GM23338 (cell line): ENCODE results near the gene ACAD11. TPM values are rescaled to one million over a fixed set of nuclear protein-coding genes. Genes with fewer than 3 reads are reported as not detected.

Experiments
- ATAC-seq: fragments of 200-7000 bp; cut with Tn5 transposase; 3 replicates; pipeline ENCODE4 v1.9.1; 2020
- DNase-seq: peaks from one replicate; pipeline ENCODE4 v3.0.0-alpha.2; 2015; ENCODE audit warnings: low spot score
- H2AFZ ChIP-seq: fragments of 200-600 bp; sonication (generic); 2 replicates; pipeline ENCODE4 v1.8.0; 2016; ENCODE audit warnings: antibody characterized with exemption, mild to moderate bottlenecking, moderate library complexity
- H3F3A ChIP-seq: fragments of 200-600 bp; sonication (generic); replicated peaks from 2 replicates; pipeline ENCODE4 v1.8.0; 2017; ENCODE audit warnings: antibody characterized with exemption, mixed run types, low read depth
- H3K27ac ChIP-seq: fragments of 200-600 bp; sonication (generic); 2 replicates; pipeline ENCODE4 v1.6.1; 2016; ENCODE audit warnings: low read depth
- H3K27me3 ChIP-seq: fragments of 200-600 bp; sonication (generic); 2 replicates; pipeline ENCODE4 v1.8.0; 2016; ENCODE audit warnings: mild to moderate bottlenecking, mixed run types, moderate library complexity; ENCODE audit not compliant: insufficient read depth
- H3K36me3 ChIP-seq: fragments of 200-600 bp; sonication (generic); 2 replicates; pipeline ENCODE4 v1.8.0; 2016; ENCODE audit warnings: mild to moderate bottlenecking; ENCODE audit not compliant: insufficient read depth
- H3K4me1 ChIP-seq: fragments of 200-600 bp; sonication (generic); 2 replicates; pipeline ENCODE4 v1.8.0; 2016; ENCODE audit warnings: mild to moderate bottlenecking, moderate library complexity; ENCODE audit not compliant: insufficient read depth
- H3K4me2 ChIP-seq: fragments of 200-600 bp; sonication (generic); 2 replicates; pipeline ENCODE4 v1.7.1; 2017; ENCODE audit warnings: mixed run types
- H3K4me3 ChIP-seq: fragments of 200-600 bp; sonication (generic); 2 replicates; pipeline ENCODE4 v1.6.1; 2016; ENCODE audit warnings: mixed run types
- H3K79me2 ChIP-seq: fragments of 200-600 bp; sonication (generic); replicated peaks from 2 replicates; pipeline ENCODE4 v1.8.0; 2017; ENCODE audit warnings: mild to moderate bottlenecking; ENCODE audit not compliant: insufficient read depth
- H3K9me2 ChIP-seq: fragments of 200-600 bp; sonication (generic); 2 replicates; pipeline ENCODE4 v1.8.0; 2017; ENCODE audit not compliant: insufficient read depth
- H4K20me1 ChIP-seq: fragments of 200-600 bp; sonication (generic); replicated peaks from 2 replicates; pipeline ENCODE4 v1.8.0; 2017; ENCODE audit warnings: mild to moderate bottlenecking; ENCODE audit not compliant: insufficient read depth
- H3K27ac Mint-ChIP-seq: 2 replicates; pipeline ENCODE4 v1.8.0; 2020; ENCODE audit warnings: inconsistent platforms, mild to moderate bottlenecking, moderate library complexity, mixed read lengths
- H3K27me3 Mint-ChIP-seq: 3 replicates; pipeline ENCODE4 v1.8.0; 2022; ENCODE audit warnings: low read depth, mild to moderate bottlenecking, moderate library complexity, mixed read lengths, inconsistent platforms; ENCODE audit not compliant: insufficient read depth, poor library complexity
- H3K36me3 Mint-ChIP-seq: 3 replicates; pipeline ENCODE4 v1.8.0; 2021; ENCODE audit warnings: low read depth, mild to moderate bottlenecking, inconsistent platforms, moderate library complexity, mixed read lengths
- H3K4me1 Mint-ChIP-seq: 3 replicates; pipeline ENCODE4 v1.8.0; 2020; ENCODE audit warnings: mild to moderate bottlenecking, inconsistent platforms, mixed read lengths
- H3K4me3 Mint-ChIP-seq: 3 replicates; pipeline ENCODE4 v1.8.0; 2021; ENCODE audit warnings: moderate library complexity, mild to moderate bottlenecking, inconsistent platforms, mixed read lengths
- H3K9me3 Mint-ChIP-seq: 3 replicates; pipeline ENCODE4 v1.8.0; 2020; ENCODE audit warnings: moderate library complexity, mild to moderate bottlenecking, inconsistent platforms, mixed read lengths
- EZH2 ChIP-seq: fragments of 200-600 bp; sonication (generic); IDR thresholded peaks from one replicate; pipeline ENCODE4 v1.8.0; 2017; ENCODE audit warnings: antibody characterized with exemption, mild to moderate bottlenecking, low read depth; ENCODE audit not compliant: unreplicated experiment
- REST ChIP-seq: IDR thresholded peaks from one replicate; pipeline ENCODE4 v1.6.1; 2018; ENCODE audit warnings: antibody characterized with exemption; ENCODE audit not compliant: unreplicated experiment
- ZNF462 ChIP-seq: fragments of 250-450 bp; sonication (Bioruptor Pico); IDR thresholded peaks from 2 replicates; pipeline ENCODE4 v1.5.0; 2020; ENCODE audit warnings: mild to moderate bottlenecking, moderate library complexity
- polyA plus RNA-seq: library from polyadenylated mRNA; unstranded; fragments of >200 nt; fragmentation: Nextera tagmentation; extraction: Ambion mirVana; gene quantifications from 2 replicates; pipeline ENCODE4 v1.2.1, GENCODE V29; 2016
- total RNA-seq: library from RNA; depleted of rRNA; stranded (reverse); fragments of >200 nt; shearing (Covaris generic); gene quantifications from 2 replicates; pipeline ENCODE4 v1.2.3, GENCODE V29; 2014

ACAD11 gene
- total and polyA plus RNA-seq, 2 experiments from 2014 or later, result 11.4 to 17.1 TPM

GRCh38 chr3:132543011-132543739, 116.4 kb downstream of the ACAD11 start (continued):
- TF ChIP-seq ZNF462 (CRISPR knock-in tag) (no peak), REST (no peak), EZH2 (no peak)

- no peaks in the 10 kb centered on the region for H3K4me1 ChIP-seq
- H3K27ac ChIP-seq, result no peak overlapping the region
- H3K27ac Mint-ChIP-seq, result no peak overlapping the region
- H3K4me3 Mint-ChIP-seq, result no peak overlapping the region
- peaks cover 13% of the 10 kb centered on the region; the same call in 2 of the 3 replicates for H3K36me3 Mint-ChIP-seq
- H3K27me3 ChIP-seq, result no peaks in the 10 kb centered on the region
- no peak overlapping the region for H2AFZ ChIP-seq
- H3F3A ChIP-seq, result no peaks in the 10 kb centered on the region
- DNase-seq (no peak), ATAC-seq (no peak)
- no peaks in the 10 kb centered on the region for H3K36me3 ChIP-seq
- no peak overlapping the region for H3K4me2 ChIP-seq
- no peaks in the 10 kb centered on the region for H3K79me2 ChIP-seq
- no peaks in the 10 kb centered on the region for H3K9me2 ChIP-seq
- no peaks in the 10 kb centered on the region for H3K9me3 Mint-ChIP-seq
- H3K4me1 Mint-ChIP-seq, result 0 out of 3 replicates have a peak, but pooled peaks cover 2% of the 10 kb centered on the region
- H3K27me3 Mint-ChIP-seq, result no peaks in the 10 kb centered on the region
- H4K20me1 ChIP-seq, result no peaks in the 10 kb centered on the region
- H3K4me3 ChIP-seq, result no peak overlapping the region
- no peak for TF ChIP-seq ZNF462 (CRISPR knock-in tag)
Measured at GRCh38 chr3:132542577-132542976, 117.0 kb downstream of the ACAD11 start.
